PC-3 (cell line): ENCODE results near the gene CBR3. TPM values are rescaled to one million over a fixed set of nuclear protein-coding genes. Genes with fewer than 3 reads are reported as not detected.

Experiments used
- ATAC-seq: fragments of 200-7000 bp; cut with Tn5 transposase; 2 replicates; pipeline ENCODE4 v1.9.1; 2020; ENCODE audit warnings: mild to moderate bottlenecking, moderate library complexity
- Bru-seq: library from RNA; stranded (reverse); fragments of 400-500 nt; gene quantifications from one replicate; lab custom pipeline; 2021; lab: Mats Ljungman, UMichigan
- BruChase-seq, 2 experiments: library from RNA; stranded (reverse); fragments of 400-500 nt; gene quantifications; one replicate each; lab custom pipeline; 2021; lab: Mats Ljungman, UMichigan
- BruUV-seq: library from RNA; stranded (reverse); fragments of 400-500 nt; replicated peaks from 2 replicates; lab custom pipeline; 2021; lab: Mats Ljungman, UMichigan
- CTCF ChIA-PET: fragments of 300-600 bp; sonication (Branson Sonifier 250); formaldehyde crosslinking; loops from one replicate; lab custom pipeline; 2022; ENCODE audit warnings: antibody characterized with exemption; lab: Charles Lee
- POLR2A ChIA-PET: fragments of 300-600 bp; sonication (Branson Sonifier 250); formaldehyde crosslinking; loops from one replicate; lab custom pipeline; 2022; ENCODE audit warnings: antibody characterized with exemption; ENCODE audit not compliant: unreplicated experiment; lab: Charles Lee
- DNase-seq: peaks from one replicate; pipeline ENCODE4 v3.0.0-alpha.2; 2015
- H2AFZ ChIP-seq: fragments of 300-600 bp; sonication (generic); 2 replicates; pipeline ENCODE4 v1.6.0; 2016; ENCODE audit warnings: antibody characterized with exemption, low read length
- H3F3A ChIP-seq: fragments of 300-600 bp; sonication (generic); one replicate; pipeline ENCODE4 v1.6.0; 2017; ENCODE audit warnings: antibody characterized with exemption, low read length, control low read depth, mild to moderate bottlenecking; ENCODE audit not compliant: unreplicated experiment
- H3K27ac ChIP-seq: fragments of 300-600 bp; sonication (generic); 2 replicates; pipeline ENCODE4 v1.5.1; 2016; ENCODE audit warnings: mild to moderate bottlenecking, low read length
- H3K27me3 ChIP-seq: fragments of 300-600 bp; sonication (generic); 2 replicates; pipeline ENCODE4 v1.6.1; 2016; ENCODE audit warnings: low read length, mixed read lengths
- H3K36me3 ChIP-seq: fragments of 300-600 bp; sonication (generic); 2 replicates; pipeline ENCODE4 v1.6.1; 2016; ENCODE audit warnings: low read depth, mixed run types, low read length, mixed read lengths
- H3K4me1 ChIP-seq: fragments of 300-600 bp; sonication (generic); 2 replicates; pipeline ENCODE4 v1.5.1; 2016; ENCODE audit warnings: low read length; ENCODE audit not compliant: insufficient read depth
- H3K4me2 ChIP-seq: fragments of 300-600 bp; sonication (generic); 2 replicates; pipeline ENCODE4 v1.6.0; 2016; ENCODE audit warnings: low read length
- H3K4me3 ChIP-seq: fragments of 300-600 bp; sonication (generic); 2 replicates; pipeline ENCODE4 v1.5.1; 2016; ENCODE audit warnings: mild to moderate bottlenecking, low read length, mixed read lengths
- H3K79me2 ChIP-seq: fragments of 300-600 bp; sonication (generic); 2 replicates; pipeline ENCODE4 v1.6.1; 2017; ENCODE audit warnings: low read length, mixed read lengths
- H3K9ac ChIP-seq: fragments of 300-600 bp; sonication (generic); 2 replicates; pipeline ENCODE4 v1.6.0; 2016; ENCODE audit warnings: mild to moderate bottlenecking, low read length
- H3K9me2 ChIP-seq: fragments of 300-600 bp; sonication (generic); replicated peaks from 2 replicates; pipeline ENCODE4 v1.6.1; 2016; ENCODE audit warnings: mixed run types, low read length, mixed read lengths
- H3K9me3 ChIP-seq: fragments of 300-600 bp; sonication (generic); 2 replicates; pipeline ENCODE4 v1.6.1; 2016; ENCODE audit warnings: low read length, mixed read lengths
- H4K20me1 ChIP-seq: fragments of 300-600 bp; sonication (generic); 2 replicates; pipeline ENCODE4 v1.6.1; 2016; ENCODE audit warnings: low read length, mixed read lengths
- CTCF ChIP-seq: fragments of 300-600 bp; sonication (generic); conservative IDR thresholded peaks from 2 replicates; pipeline ENCODE4 v1.5.1; 2017; ENCODE audit warnings: antibody characterized with exemption, low read depth, mild to moderate bottlenecking, low read length
- EZH2 ChIP-seq: fragments of 300-600 bp; sonication (generic); IDR thresholded peaks from one replicate; pipeline ENCODE4 v1.6.1; 2017; ENCODE audit warnings: antibody characterized with exemption, mild to moderate bottlenecking, low read length; ENCODE audit not compliant: unreplicated experiment
- EZH2phosphoT487 ChIP-seq: fragments of 300-600 bp; sonication (generic); IDR thresholded peaks from 2 replicates; pipeline ENCODE4 v1.6.1; 2018; ENCODE audit warnings: mild to moderate bottlenecking, antibody characterized with exemption, low read length, borderline replicate concordance
- intact Hi-C: fragments of 100-400 bp; cut with micrococcal nuclease; formaldehyde crosslinking; loops from 2 replicates; pipeline ENCODE4 v1.9.0; 2023
- long read RNA-seq: library from polyadenylated mRNA; unstranded; transcript quantifications from one replicate; pipeline ENCODE4 v2.0.0, GENCODE V29; 2021; ENCODE audit not compliant: unreplicated experiment
- total RNA-seq: library from RNA; depleted of rRNA; stranded (reverse); fragments of >200 nt; gene quantifications from 2 replicates; pipeline ENCODE4 v1.2.3, GENCODE V29; 2014; rRNA removed

The CBR3 gene
- 49.3 and 56.3 TPM in 2 replicates for total RNA-seq
- Bru-seq, nascent RNA = percentile 52 among the genes with signal in this experiment
- percentile 50 among the genes with signal in this experiment for BruChase-seq, experiment 1, labeled RNA remaining after a 6-hour chase
- BruChase-seq, experiment 2, labeled RNA remaining after a 2-hour chase = percentile 47 among the genes with signal in this experiment
- long read RNA-seq, transcript CBR3-201 (3 exons, 1,169 nt) = major isoform, 13 of 28 reads
- long read RNA-seq, partial matches to known transcripts = 0 of 28 reads
- long read RNA-seq, other reads (novel, unspliced or antisense) = 15 of 28 reads

GRCh38 chr21:36134803-36135390 is at the start of gene CBR3:
TSS of gene CBR3 (plus strand) at chr21:36135079. CDS start at chr21:36135193, 114 bp downstream.
- no TSS peak for BruUV-seq
- POLR2A ChIA-PET = no interaction called here
- DNase-seq = peak; percentile 79

GRCh38 chr21:36087362-36088138 is 47.3 kb upstream of the CBR3 start:
- no peaks in the 10 kb centered on the region for H4K20me1 ChIP-seq
- no peaks in the 10 kb centered on the region for H3K79me2 ChIP-seq
- no peak for DNase-seq
- H3K9ac ChIP-seq = no peak overlapping the region
- no peak overlapping the region for H3K4me3 ChIP-seq
- no peaks in the 10 kb centered on the region for H3K9me2 ChIP-seq
- H2AFZ ChIP-seq = no peak overlapping the region
- no peak overlapping the region for H3K27ac ChIP-seq
- H3K36me3 ChIP-seq = no peaks in the 10 kb centered on the region
- no peak overlapping the region for H3K4me2 ChIP-seq
- ChIA-PET CTCF (no interaction called here), POLR2A (no interaction called here)
- TF ChIP-seq CTCF (peak; percentile 27; the same call in 1 of the 2 replicates), EZH2 (no peak)
- H3K4me1 ChIP-seq = no peaks in the 10 kb centered on the region
- BruUV-seq = no TSS peak
- no peak for ATAC-seq
- no peaks in the 10 kb centered on the region for H3K27me3 ChIP-seq
- intact Hi-C loops = no loop called here
- H3K9me3 ChIP-seq = peaks cover under 1% of the 10 kb centered on the region; the same call in 1 of the 2 replicates
- no peaks in the 10 kb centered on the region for H3F3A ChIP-seq

More at GRCh38 chr21:36134803-36135390, at the start of gene CBR3:
- Histone ChIP-seq H3K4me2 (peak within 1 kb of the TSS; percentile 92), H3K36me3 (peaks cover 3% of the 10 kb centered on the region; the same call in 1 of the 2 replicates), H3K9me2 (no peaks in the 10 kb centered on the region), H2AFZ (peak within 1 kb of the TSS; percentile 69), H3K27ac (peak within 1 kb of the TSS; percentile 90), H3F3A (no peaks in the 10 kb centered on the region), H3K9me3 (no peaks in the 10 kb centered on the region), H3K9ac (peak within 1 kb of the TSS; percentile 87), H3K27me3 (no peaks in the 10 kb centered on the region), H3K4me3 (peak within 1 kb of the TSS; percentile 92), H3K4me1 (peaks cover 22% of the 10 kb centered on the region), H4K20me1 (no peaks in the 10 kb centered on the region), H3K79me2 (peaks cover 25% of the 10 kb centered on the region)
- ATAC-seq = peak; percentile 59
- intact Hi-C loops = no loop called here
- TF ChIP-seq EZH2 (no peak), CTCF (no peak), EZH2phosphoT487 (no peak)
- CTCF ChIA-PET = no interaction called here
